Measurements from ENCODE around the gene RNF144A.

The RNF144A gene

GRCh38 chr2:6916224-6916623, 988 bp upstream of the RNF144A start:
- no peak for TF ChIP-seq CTCF (IDR thresholded peaks at IDR 0.05; ENCODE audit: insufficient read depth, low read depth, low read length, missing control alignments)
- no peak for DNase-seq (ENCODE audit: low read depth)
- H3K4me3 ChIP-seq (ENCODE audit: low read length): no peak overlapping the region

- no peak for TF ChIP-seq CTCF (IDR thresholded peaks at IDR 0.05; ENCODE audit: insufficient read depth, low read depth, low read length, missing control alignments)
- DNase-seq (ENCODE audit: low read depth): no peak
- no peak overlapping the region for H3K4me3 ChIP-seq (ENCODE audit: low read length)
These were observed 509 bp upstream of the RNF144A start for GRCh38 chr2:6916736-6917070.

- DNase-seq (ENCODE audit: low read depth): no peak
These were observed 679 bp downstream of the RNF144A start for GRCh38 chr2:6917761-6918421.

GRCh38 chr2:6919901-6920742, 2.9 kb downstream of the RNF144A start:
- no peak overlapping the region for H3K4me3 ChIP-seq (ENCODE audit: low read length)
- DNase-seq (ENCODE audit: low read depth): no peak
- no peak for TF ChIP-seq CTCF (IDR thresholded peaks at IDR 0.05; ENCODE audit: insufficient read depth, low read depth, low read length, missing control alignments)

More at GRCh38 chr2:6917761-6918421, 679 bp downstream of the RNF144A start:
- H3K4me3 ChIP-seq (ENCODE audit: low read length): no peak overlapping the region
- no peak for TF ChIP-seq CTCF (IDR thresholded peaks at IDR 0.05; ENCODE audit: insufficient read depth, low read depth, low read length, missing control alignments)

DNA sequence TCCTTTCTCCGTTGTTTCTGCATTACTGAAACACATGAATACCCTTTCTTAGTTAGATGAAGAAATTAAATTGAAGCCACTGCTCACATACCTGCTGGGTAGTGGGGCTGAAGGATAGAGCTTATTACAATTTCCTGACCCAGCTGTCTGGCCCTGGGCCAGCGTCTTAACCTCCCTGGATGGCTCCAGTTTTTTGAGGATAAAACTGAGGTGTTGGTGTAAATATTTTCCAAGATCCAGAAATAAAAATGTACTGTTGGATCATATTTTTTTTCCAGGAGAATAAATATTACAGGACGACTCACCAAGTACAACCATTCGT, 3.5 kb downstream of the RNF144A start:
- no peak for DNase-seq (ENCODE audit: low read depth)
- no peak for TF ChIP-seq CTCF (IDR thresholded peaks at IDR 0.05; ENCODE audit: insufficient read depth, low read depth, low read length, missing control alignments)
- H3K4me3 ChIP-seq (ENCODE audit: low read length): no peak overlapping the region

GRCh38 chr2:6921321-6921922, 4.2 kb downstream of the RNF144A start:
- no peak overlapping the region for H3K4me3 ChIP-seq (ENCODE audit: low read length)
- no peak for DNase-seq (ENCODE audit: low read depth)
- no peak for TF ChIP-seq CTCF (IDR thresholded peaks at IDR 0.05; ENCODE audit: insufficient read depth, low read depth, low read length, missing control alignments)
